Liver (tissue), 9 donors: Measurements from ENCODE around the gene SPTBN1. TPM values are rescaled to one million over a fixed set of nuclear protein-coding genes. Genes with fewer than 3 reads are reported as not detected.

ENCODE experiments used
- DNase-seq: peaks from one replicate; pipeline ENCODE4 v3.0.0-alpha.2; 2017; ENCODE audit warnings: low spot score
- H3K27ac ChIP-seq, 2 donors: one replicate each; pipeline ENCODE4 v1.7.0; 2013; ENCODE audit warnings: inconsistent platforms in 2 of 2, low read length in 2 of 2, control low read depth in 1 of 2, low read depth in 1 of 2, mild to moderate bottlenecking in 1 of 2
- H3K27me3 ChIP-seq, 4 donors: one replicate each; pipeline versions ENCODE4 v1.6.1 to v1.7.0; 2013; ENCODE audit warnings: low read length in 3 of 4, inconsistent platforms in 1 of 4, mild to moderate bottlenecking in 1 of 4, moderate library complexity in 1 of 4; ENCODE audit not compliant: control insufficient read depth in 4 of 4, insufficient read depth in 4 of 4
- H3K36me3 ChIP-seq, 4 donors: one replicate each; pipeline versions ENCODE4 v1.6.1 to v1.7.0; 2013; ENCODE audit warnings: low read length in 3 of 4, mild to moderate bottlenecking in 3 of 4, low read depth in 1 of 4, moderate library complexity in 1 of 4; ENCODE audit not compliant: control insufficient read depth in 4 of 4, insufficient read depth in 3 of 4
- H3K4me1 ChIP-seq, 4 donors: one replicate each; pipeline versions ENCODE4 v1.6.1 to v1.7.0; 2013; ENCODE audit warnings: low read length in 3 of 4, mild to moderate bottlenecking in 3 of 4, moderate library complexity in 1 of 4; ENCODE audit not compliant: control insufficient read depth in 4 of 4, insufficient read depth in 4 of 4
- H3K4me3 ChIP-seq, 3 donors: one replicate each; pipeline versions ENCODE4 v1.6.1 to v1.7.0; 2013; ENCODE audit warnings: low read length in 3 of 3, control low read depth in 1 of 3, low read depth in 1 of 3, mild to moderate bottlenecking in 1 of 3
- H3K9ac ChIP-seq, 2 donors: one replicate each; pipeline ENCODE4 v1.7.0; 2013; ENCODE audit warnings: low read length in 2 of 2, mild to moderate bottlenecking in 2 of 2, moderate library complexity in 2 of 2, control low read depth in 1 of 2, low read depth in 1 of 2
- H3K9me3 ChIP-seq, 4 donors: one replicate each; pipeline versions ENCODE4 v1.6.1 to v1.7.0; 2013; ENCODE audit warnings: low read length in 3 of 4; ENCODE audit not compliant: control insufficient read depth in 4 of 4
- CTCF ChIP-seq: fragments of 150-350 bp; IDR thresholded peaks from 2 replicates; pipeline ENCODE4 v1.5.1; 2017; ENCODE audit warnings: improper control_type of control experiment, low read depth, low read length; ENCODE audit not compliant: missing input control
- EGR1 ChIP-seq, 2 donors: IDR thresholded peaks; 2 replicates each; pipeline ENCODE4 v1.6.1; 2016 to 2018; ENCODE audit warnings: antibody characterized with exemption in 2 of 2, low read depth in 2 of 2
- FOXA1 ChIP-seq: IDR thresholded peaks from 2 replicates; pipeline ENCODE4 v1.6.1; 2016; ENCODE audit warnings: antibody characterized with exemption
- FOXA2 ChIP-seq: IDR thresholded peaks from 2 replicates; pipeline ENCODE4 v1.6.1; 2016; ENCODE audit warnings: antibody characterized with exemption
- GABPA ChIP-seq, 2 donors: IDR thresholded peaks in 1 of 2; conservative IDR thresholded peaks in 1 of 2; 2 replicates each; pipeline ENCODE4 v1.6.1; 2016; ENCODE audit warnings: antibody characterized with exemption in 2 of 2, mild to moderate bottlenecking in 1 of 2, moderate library complexity in 1 of 2
- HNF4A ChIP-seq, 2 donors: conservative IDR thresholded peaks; 2 replicates each; pipeline ENCODE4 v1.6.1; 2016; ENCODE audit warnings: antibody characterized with exemption in 2 of 2, mild to moderate bottlenecking in 2 of 2
- HNF4G ChIP-seq: IDR thresholded peaks from 2 replicates; pipeline ENCODE4 v1.6.1; 2016; ENCODE audit warnings: antibody characterized with exemption
- JUND ChIP-seq, 2 donors: IDR thresholded peaks; 2 replicates each; pipeline ENCODE4 v1.6.1; 2016; ENCODE audit warnings: antibody characterized with exemption in 2 of 2
- NR2F2 ChIP-seq: IDR thresholded peaks from 2 replicates; pipeline ENCODE4 v1.6.1; 2016; ENCODE audit warnings: antibody characterized with exemption
- RAD21 ChIP-seq, 2 donors: IDR thresholded peaks; 2 replicates each; pipeline ENCODE4 v1.6.1; 2016; ENCODE audit warnings: antibody characterized with exemption in 2 of 2, mild to moderate bottlenecking in 2 of 2
- REST ChIP-seq: IDR thresholded peaks from 2 replicates; pipeline ENCODE4 v1.6.1; 2016; ENCODE audit warnings: antibody characterized with exemption, mild to moderate bottlenecking
- RXRA ChIP-seq, 2 donors: IDR thresholded peaks; 2 replicates each; pipeline ENCODE4 v1.6.1; 2017 to 2018; ENCODE audit warnings: antibody characterized with exemption in 2 of 2, mild to moderate bottlenecking in 1 of 2
- SP1 ChIP-seq: IDR thresholded peaks from 2 replicates; pipeline ENCODE4 v1.6.1; 2018; ENCODE audit warnings: antibody characterized with exemption, mild to moderate bottlenecking
- TAF1 ChIP-seq: conservative IDR thresholded peaks from 2 replicates; pipeline ENCODE4 v1.6.1; 2016; ENCODE audit warnings: antibody characterized with exemption, mild to moderate bottlenecking
- YY1 ChIP-seq: IDR thresholded peaks from 2 replicates; pipeline ENCODE4 v1.6.1; 2016; ENCODE audit warnings: antibody characterized with exemption, mild to moderate bottlenecking
- ZBTB33 ChIP-seq: IDR thresholded peaks from 2 replicates; pipeline ENCODE4 v1.6.1; 2016; ENCODE audit warnings: antibody characterized with exemption
- WGBS: extraction: QIAGEN DNeasy Blood & Tissue Kit; methylation state at CpG from one replicate; pipeline ENCODE4 v1.1.7; 2013; 5-methylcytosine and 5-hydroxymethylcytosine counted together
- polyA plus RNA-seq, 2 donors: library from polyadenylated mRNA; stranded (reverse) in 1 of 2; unstranded in 1 of 2; fragments of 200-250 nt in 1 of 2; fragments of >200 nt in 1 of 2; fragmentation: Nextera tagmentation in 1 of 2; extraction: Ambion mirVana in 1 of 2; gene quantifications; one replicate each; pipeline versions ENCODE4 v1.2.1 to v1.2.3, GENCODE V29; 2013 to 2015
- total RNA-seq, 2 donors: library from RNA; depleted of rRNA; stranded (reverse); fragments of >200 nt; gene quantifications; one replicate each; pipeline ENCODE4 v1.2.3, GENCODE V29; 2014
- TF ChIP-seq, protein P1 (sequence below): IDR thresholded peaks from 2 replicates; pipeline ENCODE4 v1.6.1; 2016; ENCODE audit warnings: antibody characterized with exemption
- TF ChIP-seq, protein P2 (sequence below): IDR thresholded peaks from 2 replicates; pipeline ENCODE4 v1.6.1; 2016; ENCODE audit warnings: antibody characterized with exemption
- donor health status: healthy.
- donor health status: healthy.
- donor health status: healthy.
- donor health status: healthy.
- donor health status: healthy.

SPTBN1 gene
- total and polyA plus RNA-seq, 4 donors: 44.8 to 191 (median 75.9) TPM

- H3K36me3 ChIP-seq: peaks cover 22 to 100% (median 93%) of the 10 kb centered on the region in 4 donors
- no peak overlapping the region for H3K9ac ChIP-seq
- H3K27ac ChIP-seq: no peak overlapping the region
- WGBS: 98% methylated on average over 2 of the region's 2 CpGs
- H3K9me3 ChIP-seq: no peaks in the 10 kb centered on the region
- no peak overlapping the region for H3K4me3 ChIP-seq
- no peak for TF ChIP-seq YY1
- TF ChIP-seq EGR1 (IDR thresholded peaks at IDR 0.05; ENCODE audit: low read depth in 2 of 2): no peak
- TF ChIP-seq, protein P1, sequence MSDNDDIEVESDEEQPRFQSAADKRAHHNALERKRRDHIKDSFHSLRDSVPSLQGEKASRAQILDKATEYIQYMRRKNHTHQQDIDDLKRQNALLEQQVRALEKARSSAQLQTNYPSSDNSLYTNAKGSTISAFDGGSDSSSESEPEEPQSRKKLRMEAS: no peak
- TF ChIP-seq TAF1: no peak
- TF ChIP-seq HNF4A (conservative IDR thresholded peaks at IDR 0.05): no peak
- TF ChIP-seq JUND (IDR thresholded peaks at IDR 0.05): no peak
- no peaks in the 10 kb centered on the region for H3K27me3 ChIP-seq
- no peaks in the 10 kb centered on the region for H3K4me1 ChIP-seq
- DNase-seq: no peak
Observed at GRCh38 chr2:54650612-54651011, 194.5 kb downstream of the SPTBN1 start.

GRCh38 chr2:54651291-54651690, 195.2 kb downstream of the SPTBN1 start:
- WGBS: 96% methylated on average over 5 of the region's 5 CpGs
- Histone ChIP-seq H3K4me1 (no peaks in the 10 kb centered on the region), H3K4me3 (no peak overlapping the region), H3K27ac (no peak overlapping the region), H3K9me3 (no peaks in the 10 kb centered on the region), H3K27me3 (no peaks in the 10 kb centered on the region), H3K9ac (no peak overlapping the region), H3K36me3 (peaks cover 20 to 100% (median 92%) of the 10 kb centered on the region in 4 donors)
- no peak for DNase-seq
- TF ChIP-seq JUND (IDR thresholded peaks at IDR 0.05): no peak
- TF ChIP-seq FOXA1: no peak
- TF ChIP-seq, protein P2, sequence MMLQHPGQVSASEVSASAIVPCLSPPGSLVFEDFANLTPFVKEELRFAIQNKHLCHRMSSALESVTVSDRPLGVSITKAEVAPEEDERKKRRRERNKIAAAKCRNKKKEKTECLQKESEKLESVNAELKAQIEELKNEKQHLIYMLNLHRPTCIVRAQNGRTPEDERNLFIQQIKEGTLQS: no peak
- no peak for TF ChIP-seq REST
- TF ChIP-seq NR2F2: no peak
- TF ChIP-seq HNF4A (conservative IDR thresholded peaks at IDR 0.05): no peak
- TF ChIP-seq GABPA (IDR thresholded peaks at IDR 0.05 in 1 of 2, conservative IDR thresholded peaks at IDR 0.05 in 1 of 2): no peak
- TF ChIP-seq TAF1: no peak
- TF ChIP-seq, protein P1: no peak
- no peak for TF ChIP-seq YY1
- no peak for TF ChIP-seq RAD21 (IDR thresholded peaks at IDR 0.05)
- TF ChIP-seq ZBTB33: no peak
- no peak for TF ChIP-seq EGR1 (IDR thresholded peaks at IDR 0.05; ENCODE audit: low read depth in 2 of 2)
- no peak for TF ChIP-seq CTCF
- no peak for TF ChIP-seq HNF4G
- no peak for TF ChIP-seq FOXA2
- TF ChIP-seq RXRA (IDR thresholded peaks at IDR 0.05): no peak
- TF ChIP-seq SP1: no peak
